Measurements from ENCODE around the gene GPR18. TPM values are rescaled to one million over a fixed set of nuclear protein-coding genes. Genes with fewer than 3 reads are reported as not detected.

The GPR18 gene
- total and polyA plus RNA-seq, 5 experiments from 2014 or later = 22.2 to 37.0 (median 31.1) TPM

- Mint-ChIP-seq H3K4me3 (peak overlapping the region; percentile 66 to 89 (median 81)), H3K9me3 (no peaks in the 10 kb centered on the region), H3K4me1 (peaks cover 42 to 91% (median 79%) of the 10 kb centered on the region in 4 donors), H3K27me3 (no peaks in the 10 kb centered on the region), H3K27ac (peak overlapping the region; percentile 73 to 95 (median 90)), H3K36me3 (peaks cover 0 to 33% (median 5%) of the 10 kb centered on the region in 3 donors)
- DNase-seq (peak in 1 of 10 donors; percentile 24), ATAC-seq (peak; percentile 49 to 58)
- POLR2A ChIA-PET = interaction anchor here (0.7 to 5.5 kb wide), 7 partner anchors 11 to 143 kb away, joined by 3 to 39 read pairs (median 26); partner anchors contain the start of genes GPR18 and UBAC2
Measured at GRCh38 chr13:99228737-99229691, 29.2 kb downstream of the GPR18 start.

DNA sequence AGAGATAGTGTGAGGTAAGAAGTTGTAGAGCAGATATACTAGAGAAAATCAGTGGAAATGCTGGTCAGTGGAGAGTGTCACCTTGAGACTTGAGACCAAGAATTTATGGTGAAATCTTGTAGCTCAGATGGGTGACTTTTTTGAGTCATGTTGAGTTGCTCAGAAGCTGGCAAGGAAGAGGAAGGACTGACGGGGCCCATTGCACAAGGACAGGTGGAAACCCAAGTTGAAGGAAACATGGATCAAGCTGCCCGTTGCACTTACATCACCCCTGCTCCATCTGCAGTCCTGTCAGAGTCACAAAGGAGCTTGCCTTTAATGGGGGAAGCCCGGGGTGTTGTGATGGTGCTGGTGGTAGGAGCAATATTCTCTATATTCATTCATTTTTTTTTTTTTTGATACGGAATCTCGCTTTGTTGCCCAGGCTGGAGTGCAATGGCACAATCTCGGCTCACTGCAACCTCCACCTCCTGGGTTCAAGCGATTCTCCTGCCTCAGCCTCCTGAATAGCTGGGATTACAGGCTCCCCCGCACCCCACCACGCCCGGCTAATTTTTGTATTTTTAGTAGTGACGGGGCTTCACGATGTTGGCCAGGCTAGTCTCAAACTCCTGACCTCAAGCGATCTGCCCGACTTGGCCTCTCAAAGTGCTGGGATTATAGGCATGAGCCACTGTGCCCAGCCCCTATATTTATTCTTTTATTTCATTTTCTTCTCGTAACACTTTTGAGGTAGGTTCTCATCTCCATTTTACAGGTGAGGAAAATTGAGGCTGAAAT, 30.1 kb downstream of the GPR18 start:
- ATAC-seq = no peak
- Mint-ChIP-seq H3K36me3 (peaks cover 0 to 28% (median 6%) of the 10 kb centered on the region in 3 donors), H3K4me1 (peaks cover 38 to 94% (median 83%) of the 10 kb centered on the region in 4 donors), H3K27me3 (no peaks in the 10 kb centered on the region), H3K9me3 (peaks cover 0 to 4% (median 0%) of the 10 kb centered on the region in 9 donors), H3K27ac (peak overlapping the region; percentile 73 to 95 (median 90)), H3K4me3 (peak overlapping the region; percentile 66 to 89 (median 81))
- DNase-seq = no peak
- POLR2A ChIA-PET = interaction anchor here (0.7 to 3.3 kb wide), 9 partner anchors 9 to 193 kb away, joined by 3 to 26 read pairs (median 4); partner anchors contain the start of genes GPR18 and UBAC2

DNA sequence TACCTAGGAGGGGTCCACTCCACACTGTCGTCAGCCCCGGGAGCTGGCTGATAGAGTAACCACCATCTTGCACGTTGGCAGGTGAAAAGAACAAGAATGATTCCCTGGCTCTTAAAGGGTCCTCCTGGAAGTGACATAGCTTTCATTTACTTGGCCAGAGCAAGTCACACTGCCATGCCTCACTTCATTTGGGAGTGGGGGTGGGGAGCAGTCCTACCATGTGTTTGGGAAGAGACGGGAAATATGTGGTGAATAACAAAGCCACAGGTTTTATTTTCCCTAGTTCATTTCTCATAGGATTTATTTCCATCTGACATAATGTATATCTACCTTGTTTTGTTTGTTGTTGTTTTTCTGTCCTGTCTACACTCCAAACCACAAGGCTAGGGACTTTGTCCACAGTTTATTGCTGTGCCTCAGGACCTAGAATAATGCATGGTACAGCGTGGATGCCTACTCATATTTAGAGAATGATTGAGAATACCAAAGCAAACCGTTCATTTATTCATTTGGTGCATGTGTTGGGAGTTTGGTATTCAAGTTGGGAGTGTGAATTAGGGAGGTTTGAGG, 30.8 kb downstream of the GPR18 start:
- no peaks in the 10 kb centered on the region for H3K27me3 Mint-ChIP-seq
- H3K4me1 Mint-ChIP-seq = peaks cover 38 to 96% (median 86%) of the 10 kb centered on the region in 4 donors
- POLR2A ChIA-PET = interaction anchor here (0.7 to 3.3 kb wide), 9 partner anchors 8 to 193 kb away, joined by 3 to 26 read pairs (median 4); partner anchors contain the start of gene UBAC2
- peaks cover 0 to 5% (median 0%) of the 10 kb centered on the region in 9 donors for H3K9me3 Mint-ChIP-seq
- no peak for ATAC-seq
- DNase-seq = no peak
- peak overlapping the region; percentile 14 to 71 (median 44) for H3K4me3 Mint-ChIP-seq
- peak overlapping the region; percentile 5 to 91 (median 83) for H3K27ac Mint-ChIP-seq
- peaks cover 0 to 28% (median 10%) of the 10 kb centered on the region in 3 donors for H3K36me3 Mint-ChIP-seq

DNA sequence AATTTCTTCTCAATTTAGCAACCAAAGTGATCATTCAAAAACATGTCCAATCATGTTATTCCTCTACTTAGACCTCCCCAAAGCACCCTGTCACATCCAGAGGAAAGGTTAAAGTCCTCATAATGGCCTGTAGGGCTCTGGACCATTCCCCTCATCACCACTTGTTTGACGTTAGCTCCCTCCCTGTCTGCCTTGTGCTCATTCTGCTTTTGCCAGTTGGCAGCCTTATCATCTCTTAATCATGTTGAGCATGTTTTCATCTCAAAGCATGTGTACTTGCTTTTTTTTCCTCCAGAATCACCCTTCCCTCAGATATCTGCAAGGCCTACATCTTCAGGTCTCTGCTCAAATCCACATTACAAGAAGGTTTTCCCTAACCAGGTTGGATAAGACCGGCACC, 31.7 kb downstream of the GPR18 start:
- peak overlapping the region in 9 of 10 donors; percentile 36 to 73 (median 53) for H3K4me3 Mint-ChIP-seq
- peaks cover 0 to 28% (median 13%) of the 10 kb centered on the region in 3 donors for H3K36me3 Mint-ChIP-seq
- H3K27me3 Mint-ChIP-seq = no peaks in the 10 kb centered on the region
- POLR2A ChIA-PET = interaction anchor here (0.7 to 3.3 kb wide), 2 partner anchors 22 to 26 kb away, joined by 3 to 26 read pairs; partner anchors contain the start of gene UBAC2
- peak overlapping the region; percentile 34 to 90 (median 78) for H3K27ac Mint-ChIP-seq
- DNase-seq (no peak), ATAC-seq (no peak)
- H3K4me1 Mint-ChIP-seq = peaks cover 40 to 97% (median 89%) of the 10 kb centered on the region in 4 donors
- H3K9me3 Mint-ChIP-seq = peaks cover 0 to 5% (median 0%) of the 10 kb centered on the region in 9 donors

GRCh38 chr13:99225078-99225477, 33.1 kb downstream of the GPR18 start:
- POLR2A ChIA-PET = interaction anchor here (0.8 kb wide), 1 partner anchor 33 kb away, joined by 3 read pairs; no protein-coding TSS in a partner anchor
- DNase-seq (no peak), ATAC-seq (no peak)
- Mint-ChIP-seq H3K9me3 (peaks cover 0 to 5% (median 0%) of the 10 kb centered on the region in 9 donors), H3K27me3 (no peaks in the 10 kb centered on the region), H3K4me1 (peaks cover 43 to 98% (median 90%) of the 10 kb centered on the region in 4 donors), H3K27ac (peak overlapping the region; percentile 34 to 99 (median 84)), H3K36me3 (peaks cover 0 to 28% (median 13%) of the 10 kb centered on the region in 3 donors), H3K4me3 (peak overlapping the region in 8 of 10 donors; percentile 8 to 66 (median 42))

DNA sequence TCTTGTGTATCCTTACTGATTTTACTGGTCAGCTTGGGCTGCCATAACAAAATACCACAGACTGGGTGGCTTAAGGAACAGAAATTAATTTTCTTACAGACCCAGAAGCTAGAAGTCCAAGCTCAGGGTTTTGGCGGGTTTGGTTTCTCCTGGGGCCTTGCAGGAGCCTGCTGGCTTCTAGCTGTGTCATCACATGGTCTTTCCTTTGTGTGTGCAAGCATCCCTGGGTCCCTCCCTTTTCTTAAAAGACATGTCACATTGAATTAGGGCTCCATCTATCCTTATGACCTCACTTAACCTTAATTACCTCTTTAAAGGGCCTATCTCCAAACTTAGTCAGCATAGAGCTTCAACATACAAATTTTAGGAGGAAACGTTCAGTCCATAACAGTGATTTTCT, 34.2 kb downstream of the GPR18 start:
- Mint-ChIP-seq H3K27ac (peak overlapping the region; percentile 34 to 99 (median 86)), H3K36me3 (peaks cover 0 to 28% (median 13%) of the 10 kb centered on the region in 3 donors), H3K27me3 (no peaks in the 10 kb centered on the region), H3K4me1 (peaks cover 40 to 97% (median 88%) of the 10 kb centered on the region in 4 donors), H3K9me3 (peaks cover 0 to 5% (median 0%) of the 10 kb centered on the region in 9 donors), H3K4me3 (peak overlapping the region in 9 of 10 donors; percentile 35 to 78 (median 69))
- DNase-seq = no peak
- POLR2A ChIA-PET = interaction anchor here (0.7 to 2.1 kb wide), 6 partner anchors 21 to 137 kb away, joined by 3 to 18 read pairs (median 4); partner anchors contain the start of genes GPR18 and UBAC2
- no peak for ATAC-seq

DNA sequence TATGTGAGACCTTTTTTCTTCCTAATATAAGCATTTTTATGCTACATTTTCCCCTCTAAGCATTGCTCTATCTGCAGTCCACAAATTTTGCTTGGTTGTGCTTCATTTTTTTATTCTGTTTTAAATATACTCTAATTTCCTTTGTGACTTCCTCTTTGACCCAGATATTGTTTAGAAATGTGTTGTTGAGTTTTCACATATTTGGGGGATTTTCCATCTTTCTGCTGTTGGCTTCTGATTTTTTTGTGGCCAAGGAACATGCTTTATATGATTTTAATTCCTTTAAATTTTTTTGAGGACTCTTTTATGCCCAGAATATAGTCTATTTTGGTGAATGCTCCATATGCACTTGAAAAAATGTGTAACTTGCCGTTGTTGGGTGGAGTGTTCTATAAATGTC, 34.6 kb downstream of the GPR18 start:
- H3K4me1 Mint-ChIP-seq = peaks cover 39 to 97% (median 88%) of the 10 kb centered on the region in 4 donors
- H3K27ac Mint-ChIP-seq = peak overlapping the region; percentile 34 to 99 (median 86)
- H3K36me3 Mint-ChIP-seq = peaks cover 0 to 28% (median 13%) of the 10 kb centered on the region in 3 donors
- DNase-seq (no peak), ATAC-seq (no peak)
- POLR2A ChIA-PET = interaction anchor here (0.7 to 2.1 kb wide), 7 partner anchors 20 to 137 kb away, joined by 3 to 18 read pairs (median 4); partner anchors contain the start of genes GPR18 and UBAC2
- H3K9me3 Mint-ChIP-seq = peaks cover 0 to 5% (median 0%) of the 10 kb centered on the region in 9 donors
- H3K4me3 Mint-ChIP-seq = peak overlapping the region in 9 of 10 donors; percentile 35 to 78 (median 69)
- H3K27me3 Mint-ChIP-seq = no peaks in the 10 kb centered on the region

- Mint-ChIP-seq H3K36me3 (peaks cover 0 to 17% (median 8%) of the 10 kb centered on the region in 3 donors), H3K27me3 (no peaks in the 10 kb centered on the region), H3K4me1 (peaks cover 48 to 96% (median 89%) of the 10 kb centered on the region in 4 donors), H3K4me3 (peak overlapping the region; percentile 48 to 78 (median 67)), H3K9me3 (peaks cover 0 to 5% (median 0%) of the 10 kb centered on the region in 9 donors), H3K27ac (peak overlapping the region; percentile 34 to 99 (median 88))
- no peak for DNase-seq
- peak in 1 of 2 donors; percentile 16 for ATAC-seq
- POLR2A ChIA-PET = interaction anchor here (0.7 to 1.4 kb wide), 7 partner anchors 9 to 135 kb away, joined by 3 to 7 read pairs (median 4); partner anchors contain the start of genes GPR18 and UBAC2
Measured at GRCh38 chr13:99221567-99222239, 36.5 kb downstream of the GPR18 start.

DNA sequence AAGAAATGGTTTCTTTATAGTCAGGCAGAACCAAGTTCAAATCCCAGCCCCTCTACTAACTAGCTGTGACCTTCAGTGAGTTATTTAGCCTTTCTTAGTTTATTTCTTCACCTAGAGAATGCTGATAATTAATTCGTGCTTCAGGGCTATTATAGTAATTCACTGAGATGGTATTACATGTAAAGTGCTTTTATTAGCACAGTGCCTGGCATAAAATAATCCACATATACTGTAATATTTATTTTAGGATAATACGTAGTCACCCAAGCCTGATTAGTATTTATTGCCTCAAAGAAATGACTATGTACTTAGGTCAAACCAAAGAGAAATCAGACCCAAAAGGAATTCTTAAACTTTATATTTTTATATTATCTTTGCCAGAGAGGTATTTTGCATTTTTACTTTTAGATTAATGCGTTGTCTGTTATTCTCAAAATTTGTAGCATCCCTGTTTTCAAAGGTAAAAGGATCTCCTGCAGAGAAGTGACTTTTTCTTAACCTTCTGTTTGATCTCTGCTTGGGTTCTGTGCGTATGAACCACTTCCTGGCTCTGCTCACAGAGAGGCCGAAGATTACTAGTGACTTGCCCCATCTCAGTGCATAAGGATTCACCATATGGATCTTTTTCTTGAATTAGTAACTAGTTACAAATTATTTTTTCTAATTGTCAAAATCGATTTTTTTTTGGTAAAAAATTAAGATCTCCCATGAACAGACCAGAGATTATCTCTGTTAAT, 37.8 kb downstream of the GPR18 start:
- ATAC-seq = peak; percentile 27 to 50
- peaks cover 0 to 11% (median 7%) of the 10 kb centered on the region in 3 donors for H3K36me3 Mint-ChIP-seq
- peak overlapping the region; percentile 34 to 100 (median 98) for H3K27ac Mint-ChIP-seq
- peaks cover 0 to 5% (median 0%) of the 10 kb centered on the region in 9 donors for H3K9me3 Mint-ChIP-seq
- H3K27me3 Mint-ChIP-seq = no peaks in the 10 kb centered on the region
- POLR2A ChIA-PET = interaction anchor here (7.3 to 7.4 kb wide), 2 partner anchors 17 to 36 kb away, joined by 84 to 319 read pairs; partner anchors contain the start of genes GPR18 and UBAC2
- H3K4me3 Mint-ChIP-seq = peak overlapping the region; percentile 45 to 96 (median 69)
- peaks cover 38 to 93% (median 85%) of the 10 kb centered on the region in 4 donors for H3K4me1 Mint-ChIP-seq
- peak in 4 of 10 donors; percentile 43 to 67 (median 58) for DNase-seq

GRCh38 chr13:99218969-99219368, 39.2 kb downstream of the GPR18 start:
- ATAC-seq = peak; percentile 74 to 81
- peak overlapping the region; percentile 59 to 96 (median 87) for H3K4me3 Mint-ChIP-seq
- H3K9me3 Mint-ChIP-seq = peaks cover 0 to 5% (median 0%) of the 10 kb centered on the region in 9 donors
- peak overlapping the region; percentile 84 to 100 (median 99) for H3K27ac Mint-ChIP-seq
- DNase-seq = peak; percentile 26 to 90 (median 78)
- POLR2A ChIA-PET = interaction anchor here (0.5 to 7.4 kb wide), 18 partner anchors 9 to 282 kb away, joined by 3 to 319 read pairs (median 6); partner anchors contain the start of genes GPR18, TM9SF2 and UBAC2
- H3K4me1 Mint-ChIP-seq = peaks cover 38 to 93% (median 86%) of the 10 kb centered on the region in 4 donors
- H3K36me3 Mint-ChIP-seq = peaks cover 0 to 11% (median 11%) of the 10 kb centered on the region in 3 donors
- H3K27me3 Mint-ChIP-seq = no peaks in the 10 kb centered on the region

Measured in naive thymus-derived CD8-positive, alpha-beta T cell (primary cell).